Measurements from ENCODE around the gene F5. TPM values are rescaled to one million over a fixed set of nuclear protein-coding genes. Genes with fewer than 3 reads are reported as not detected.

The F5 gene
- total RNA-seq, 6 experiments from 2014 or later, result 110 to 279 (median 175) TPM

GRCh38 chr1:169572187-169572586 is 14.1 kb downstream of the F5 start:
- no peak for TF ChIP-seq CTCF (IDR thresholded peaks at IDR 0.05)
- no peak for TF ChIP-seq POLR2A (IDR thresholded peaks at IDR 0.05)
- no peaks in the 10 kb centered on the region for H3K27me3 ChIP-seq
- H3K4me1 ChIP-seq, result peaks cover 0 to 94% (median 36%) of the 10 kb centered on the region in 4 donors
- DNase-seq (no peak), ATAC-seq (peak; percentile 36 to 69 (median 52))
- no peaks in the 10 kb centered on the region for H3K9me3 ChIP-seq
- intact Hi-C loops (cut with DNase I), result no loop called here
- whole genome bisulfite sequencing (ENCODE audit: insufficient coverage, low coverage, low lambda C conversion rate, missing lambda C conversion rate), result 12% methylated on average over 1 of the region's 1 CpG
- H3K4me3 ChIP-seq, result no peak overlapping the region
- H3K36me3 ChIP-seq, result peaks cover 0 to 5% (median 0%) of the 10 kb centered on the region in 4 donors
- peak overlapping the region; percentile 4 to 62 (median 49) for H3K27ac ChIP-seq

GRCh38 chr1:169571450-169571849 is 14.8 kb downstream of the F5 start:
- H3K27ac ChIP-seq, result peak overlapping the region in 1 of 3 donors; percentile 56
- no peaks in the 10 kb centered on the region for H3K9me3 ChIP-seq
- intact Hi-C loops (cut with DNase I), result no loop called here
- no peak overlapping the region for H3K4me3 ChIP-seq
- H3K36me3 ChIP-seq, result peaks cover 0 to 5% (median 0%) of the 10 kb centered on the region in 4 donors
- ATAC-seq (no peak), DNase-seq (no peak)
- no peak for TF ChIP-seq POLR2A (IDR thresholded peaks at IDR 0.05)
- no peak for TF ChIP-seq CTCF (IDR thresholded peaks at IDR 0.05)
- H3K27me3 ChIP-seq, result no peaks in the 10 kb centered on the region
- 75% methylated on average over 3 of the region's 3 CpGs for WGBS (ENCODE audit: insufficient coverage, low coverage, low lambda C conversion rate, missing lambda C conversion rate)
- peaks cover 0 to 89% (median 37%) of the 10 kb centered on the region in 4 donors for H3K4me1 ChIP-seq

DNA sequence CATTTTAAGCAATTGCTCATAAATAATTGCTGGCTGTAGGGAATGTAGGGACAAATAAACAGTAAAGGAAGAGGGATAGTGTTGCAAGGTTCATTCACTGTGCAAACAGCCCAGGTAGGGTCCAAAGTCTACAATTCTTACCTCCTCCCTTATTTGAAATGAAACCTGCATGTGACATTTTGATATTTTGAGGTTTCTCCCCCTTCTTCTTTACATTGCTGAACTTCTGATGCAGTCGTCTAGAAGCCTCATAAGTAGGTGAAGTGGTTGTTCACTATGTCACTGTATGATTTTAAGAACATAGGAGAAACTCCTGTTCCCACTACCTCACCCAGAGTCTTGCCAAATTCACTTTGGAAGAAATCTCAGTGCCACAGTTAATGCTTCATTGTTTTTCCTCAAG is 16.1 kb downstream of the F5 start:
- peak overlapping the region in 2 of 3 donors; percentile 53 to 74 for H3K27ac ChIP-seq
- no peaks in the 10 kb centered on the region for H3K27me3 ChIP-seq
- intact Hi-C loops (cut with DNase I), result no loop called here
- ATAC-seq, result peak; percentile 75 to 88 (median 84)
- TF ChIP-seq POLR2A (IDR thresholded peaks at IDR 0.05) (no peak), CTCF (IDR thresholded peaks at IDR 0.05) (no peak)
- peak in 1 of 3 donors; percentile 55 for DNase-seq
- H3K4me3 ChIP-seq, result no peak overlapping the region
- no peaks in the 10 kb centered on the region for H3K9me3 ChIP-seq
- H3K4me1 ChIP-seq, result peaks cover 0 to 89% (median 39%) of the 10 kb centered on the region in 4 donors
- 31% methylated on average over 1 of the region's 1 CpG for WGBS (ENCODE audit: insufficient coverage, low coverage, low lambda C conversion rate, missing lambda C conversion rate)
- H3K36me3 ChIP-seq, result peaks cover 0 to 5% (median 0%) of the 10 kb centered on the region in 4 donors

DNA sequence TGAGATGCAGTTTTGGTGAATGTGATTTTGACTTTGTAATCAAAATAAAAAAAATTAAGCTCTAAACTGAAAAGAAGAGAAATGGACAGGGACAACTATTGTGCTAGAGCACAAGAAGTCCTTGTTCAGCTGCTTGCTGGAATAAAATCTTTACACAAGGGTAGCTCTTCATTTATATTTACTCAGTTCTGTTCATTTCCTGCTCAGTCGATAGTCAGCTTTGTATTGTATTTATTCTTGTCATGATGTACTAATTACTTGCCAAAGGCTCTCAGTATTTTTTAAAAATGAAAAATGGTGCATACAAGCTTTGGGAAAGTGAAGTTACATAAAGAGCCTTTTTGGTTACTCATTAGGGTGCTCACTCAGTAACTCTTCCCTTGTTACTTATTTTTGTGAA is 17.8 kb downstream of the F5 start:
- 5% methylated on average over 1 of the region's 1 CpG for WGBS (ENCODE audit: insufficient coverage, low coverage, low lambda C conversion rate, missing lambda C conversion rate)
- Histone ChIP-seq H3K4me3 (no peak overlapping the region), H3K4me1 (peaks cover 0 to 77% (median 33%) of the 10 kb centered on the region in 4 donors), H3K27ac (peak overlapping the region in 2 of 3 donors; percentile 53 to 74), H3K27me3 (no peaks in the 10 kb centered on the region), H3K9me3 (no peaks in the 10 kb centered on the region), H3K36me3 (peaks cover 0 to 5% (median 0%) of the 10 kb centered on the region in 4 donors)
- DNase-seq (no peak), ATAC-seq (peak; percentile 29 to 55 (median 42))
- intact Hi-C loops (cut with DNase I), result no loop called here
- TF ChIP-seq POLR2A (IDR thresholded peaks at IDR 0.05), result peak; percentile 15
- TF ChIP-seq CTCF (IDR thresholded peaks at IDR 0.05), result no peak
